Measurements from ENCODE around the gene AZU1.

DNA sequence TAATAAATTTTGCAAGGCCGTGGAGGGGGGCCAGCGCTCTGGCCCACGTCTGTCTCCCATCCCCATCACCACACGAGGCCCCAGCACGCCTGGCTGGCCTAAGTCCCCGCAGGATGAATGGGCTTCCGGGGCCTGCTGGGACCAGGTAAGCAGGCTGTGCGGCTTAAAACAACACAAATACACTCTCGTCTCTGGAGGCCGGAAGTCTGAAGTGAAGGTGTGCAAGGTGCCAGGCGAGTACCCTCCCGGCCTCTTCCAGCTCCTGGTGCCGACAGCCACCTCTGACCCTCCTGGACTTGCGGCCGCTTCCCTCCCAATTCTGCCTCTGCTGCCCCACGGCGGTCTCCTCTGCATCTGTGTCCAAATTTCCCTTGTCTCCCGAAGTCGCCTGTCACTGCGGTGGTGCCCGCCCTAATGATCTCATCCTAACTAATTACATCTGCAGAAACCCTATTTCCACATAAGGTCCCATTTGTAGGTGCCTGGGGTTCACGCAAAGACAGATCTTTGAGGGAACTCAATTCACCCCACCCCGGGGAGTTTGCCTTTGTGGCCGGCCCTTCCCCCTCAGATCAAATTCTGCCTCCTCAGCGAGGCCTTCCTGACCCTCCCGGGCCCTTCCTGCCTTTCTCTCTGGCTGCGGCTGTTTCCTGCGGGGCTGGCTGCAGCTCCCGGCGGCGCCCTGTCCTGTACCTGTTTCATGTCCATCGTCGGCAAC, 38.5 kb upstream of the AZU1 start:
- TF ChIP-seq CTCF (IDR thresholded peaks at IDR 0.05 in 2 of 3, conservative IDR thresholded peaks at IDR 0.05 in 1 of 3; ENCODE audit: borderline replicate concordance in 1 of 3, insufficient read depth in 1 of 3, low read depth in 2 of 3, low read length in 2 of 3): no peak
- TF ChIP-seq, protein P1, sequence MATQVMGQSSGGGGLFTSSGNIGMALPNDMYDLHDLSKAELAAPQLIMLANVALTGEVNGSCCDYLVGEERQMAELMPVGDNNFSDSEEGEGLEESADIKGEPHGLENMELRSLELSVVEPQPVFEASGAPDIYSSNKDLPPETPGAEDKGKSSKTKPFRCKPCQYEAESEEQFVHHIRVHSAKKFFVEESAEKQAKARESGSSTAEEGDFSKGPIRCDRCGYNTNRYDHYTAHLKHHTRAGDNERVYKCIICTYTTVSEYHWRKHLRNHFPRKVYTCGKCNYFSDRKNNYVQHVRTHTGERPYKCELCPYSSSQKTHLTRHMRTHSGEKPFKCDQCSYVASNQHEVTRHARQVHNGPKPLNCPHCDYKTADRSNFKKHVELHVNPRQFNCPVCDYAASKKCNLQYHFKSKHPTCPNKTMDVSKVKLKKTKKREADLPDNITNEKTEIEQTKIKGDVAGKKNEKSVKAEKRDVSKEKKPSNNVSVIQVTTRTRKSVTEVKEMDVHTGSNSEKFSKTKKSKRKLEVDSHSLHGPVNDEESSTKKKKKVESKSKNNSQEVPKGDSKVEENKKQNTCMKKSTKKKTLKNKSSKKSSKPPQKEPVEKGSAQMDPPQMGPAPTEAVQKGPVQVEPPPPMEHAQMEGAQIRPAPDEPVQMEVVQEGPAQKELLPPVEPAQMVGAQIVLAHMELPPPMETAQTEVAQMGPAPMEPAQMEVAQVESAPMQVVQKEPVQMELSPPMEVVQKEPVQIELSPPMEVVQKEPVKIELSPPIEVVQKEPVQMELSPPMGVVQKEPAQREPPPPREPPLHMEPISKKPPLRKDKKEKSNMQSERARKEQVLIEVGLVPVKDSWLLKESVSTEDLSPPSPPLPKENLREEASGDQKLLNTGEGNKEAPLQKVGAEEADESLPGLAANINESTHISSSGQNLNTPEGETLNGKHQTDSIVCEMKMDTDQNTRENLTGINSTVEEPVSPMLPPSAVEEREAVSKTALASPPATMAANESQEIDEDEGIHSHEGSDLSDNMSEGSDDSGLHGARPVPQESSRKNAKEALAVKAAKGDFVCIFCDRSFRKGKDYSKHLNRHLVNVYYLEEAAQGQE (IDR thresholded peaks at IDR 0.05; ENCODE audit: low read depth): no peak
- no peak for TF ChIP-seq FOSL1 (IDR thresholded peaks at IDR 0.05; ENCODE audit: low read depth)
- TF ChIP-seq POLR2AphosphoS5 (IDR thresholded peaks at IDR 0.05; ENCODE audit: low read depth, low read length): no peak

All from HCT116 (cell line).